Right atrium auricular region (tissue), 2 donors: Measurements from ENCODE around the gene GOLGA1. TPM values are rescaled to one million over a fixed set of nuclear protein-coding genes. Genes with fewer than 3 reads are reported as not detected.

Experiments used
- DNase-seq: peaks from one replicate; pipeline ENCODE4 v3.0.0-alpha.2; 2019; ENCODE audit warnings: low spot score
- H3K27ac ChIP-seq, 2 donors: fragments of 200-600 bp; sonication (generic); 1 replicate in 1 of 2; 2 replicates in 1 of 2; pipeline ENCODE4 v1.5.1; 2016 to 2019
- H3K27me3 ChIP-seq, 2 donors: fragments of 200-600 bp; sonication (generic); one replicate each; pipeline versions ENCODE4 v1.5.1 to v1.6.0; 2017 to 2019
- H3K36me3 ChIP-seq: fragments of 200-600 bp; sonication (generic); one replicate; pipeline ENCODE4 v1.5.1; 2016
- H3K4me1 ChIP-seq, 2 donors: fragments of 200-600 bp; sonication (generic); one replicate each; pipeline versions ENCODE4 v1.5.1 to v1.6.0; 2017 to 2019
- H3K4me3 ChIP-seq, 2 donors: fragments of 200-600 bp; sonication (generic); 1 replicate in 1 of 2; 2 replicates in 1 of 2; pipeline ENCODE4 v1.5.1; 2017 to 2019; ENCODE audit warnings: mild to moderate bottlenecking in 1 of 2, moderate library complexity in 1 of 2
- H3K9me3 ChIP-seq, 2 donors: fragments of 200-600 bp; sonication (generic); one replicate each; pipeline ENCODE4 v1.5.1; 2019
- CTCF ChIP-seq, 2 donors: fragments of 200-600 bp; sonication (generic); IDR thresholded peaks; one replicate each; pipeline ENCODE4 v1.5.1; 2019; ENCODE audit warnings: antibody characterized with exemption in 2 of 2
- total RNA-seq, 2 donors: library from RNA; depleted of rRNA; stranded (reverse); fragments of >200 nt; gene quantifications; one replicate each; pipeline ENCODE4 v1.1.0, GENCODE V29; 2016

GOLGA1 gene
- total RNA-seq, 2 donors from 2014 or later, result 12.8 to 17.2 TPM

- no peaks in the 10 kb centered on the region for H3K9me3 ChIP-seq
- peaks cover 2 to 47% of the 10 kb centered on the region in 2 donors for H3K4me1 ChIP-seq
- TF ChIP-seq CTCF (IDR thresholded peaks at IDR 0.05), result no peak
- peak overlapping the region; percentile 77 to 81 for H3K27ac ChIP-seq
- no peaks in the 10 kb centered on the region for H3K27me3 ChIP-seq
- H3K4me3 ChIP-seq, result no peak overlapping the region
- DNase-seq, result no peak
- H3K36me3 ChIP-seq, result no peaks in the 10 kb centered on the region
Measured at GRCh38 chr9:124834591-124834990, 106.3 kb downstream of the GOLGA1 start.

- TF ChIP-seq CTCF (IDR thresholded peaks at IDR 0.05), result no peak
- DNase-seq, result peak; percentile 81
- Histone ChIP-seq H3K9me3 (no peaks in the 10 kb centered on the region), H3K27me3 (no peaks in the 10 kb centered on the region), H3K36me3 (no peaks in the 10 kb centered on the region), H3K4me1 (peaks cover 2 to 46% of the 10 kb centered on the region in 2 donors), H3K27ac (peak overlapping the region; percentile 76 to 78), H3K4me3 (no peak overlapping the region)
Measured at GRCh38 chr9:124831642-124832364, 109.1 kb downstream of the GOLGA1 start.

GRCh38 chr9:124830593-124830992 is 110.3 kb downstream of the GOLGA1 start:
- peaks cover 0 to 38% of the 10 kb centered on the region in 2 donors for H3K4me1 ChIP-seq
- H3K4me3 ChIP-seq, result no peak overlapping the region
- H3K36me3 ChIP-seq, result no peaks in the 10 kb centered on the region
- H3K27ac ChIP-seq, result no peak overlapping the region
- H3K9me3 ChIP-seq, result peaks cover 0 to 4% of the 10 kb centered on the region in 2 donors
- TF ChIP-seq CTCF (IDR thresholded peaks at IDR 0.05), result no peak
- no peak for DNase-seq
- H3K27me3 ChIP-seq, result no peaks in the 10 kb centered on the region

- DNase-seq, result no peak
- Histone ChIP-seq H3K4me1 (peaks cover 0 to 25% of the 10 kb centered on the region in 2 donors), H3K27ac (no peak overlapping the region), H3K9me3 (peaks cover 0 to 4% of the 10 kb centered on the region in 2 donors), H3K4me3 (no peak overlapping the region), H3K36me3 (no peaks in the 10 kb centered on the region), H3K27me3 (no peaks in the 10 kb centered on the region)
- no peak for TF ChIP-seq CTCF (IDR thresholded peaks at IDR 0.05)
Measured at GRCh38 chr9:124829334-124829669, 111.6 kb downstream of the GOLGA1 start.

- Histone ChIP-seq H3K4me1 (peaks cover 0 to 19% of the 10 kb centered on the region in 2 donors), H3K9me3 (peaks cover 0 to 4% of the 10 kb centered on the region in 2 donors), H3K27ac (no peak overlapping the region), H3K27me3 (no peaks in the 10 kb centered on the region), H3K4me3 (no peak overlapping the region), H3K36me3 (no peaks in the 10 kb centered on the region)
- DNase-seq, result no peak
- no peak for TF ChIP-seq CTCF (IDR thresholded peaks at IDR 0.05)
Measured at GRCh38 chr9:124828489-124829333, 112.2 kb downstream of the GOLGA1 start.

Other genes with a start within 250 kb of the GOLGA1 start
- 1 to 10 TPM; 1.9 to 2.6 TPM for gene NR6A1, start 169.8 kb downstream of the GOLGA1 start, total RNA-seq
- 10 to 100 TPM; 41.2 to 53.2 TPM for gene OLFML2A, start 163.9 kb downstream of the GOLGA1 start, total RNA-seq
- not detected for gene WDR38, start 87.6 kb downstream of the GOLGA1 start, total RNA-seq
- gene RPL35, start 79.1 kb downstream of the GOLGA1 start, total RNA-seq, result 1,000 to 10,000 TPM in 1 of 2 donors, 100 to 1,000 TPM in 1; 846 to 1,378 TPM
- 10 to 100 TPM; 21.7 to 23.5 TPM for gene ARPC5L, start 79.0 kb downstream of the GOLGA1 start, total RNA-seq
- gene SCAI, start 202.4 kb upstream of the GOLGA1 start, total RNA-seq, result 1 to 10 TPM; 4.0 to 5.3 TPM
- gene PPP6C, start 248.7 kb upstream of the GOLGA1 start, total RNA-seq, result 10 to 100 TPM; 28.5 to 32.9 TPM